AG09309 (cell line): ENCODE measurements around the gene CDC25C.

Source experiments
- DNase-seq: peaks from one replicate; pipeline ENCODE4 v3.0.0-alpha.2; 2010; ENCODE audit warnings: low read depth
- H3K4me3 ChIP-seq: 2 replicates; pipeline ENCODE4 v1.5.1; 2011; ENCODE audit warnings: mild to moderate bottlenecking, low read depth, low read length, moderate library complexity; ENCODE audit not compliant: control insufficient read depth
- TF ChIP-seq, protein P1 (sequence below): IDR thresholded peaks from 2 replicates; pipeline ENCODE4 v1.5.1; 2011; ENCODE audit warnings: mild to moderate bottlenecking, low read depth, low read length, inconsistent platforms; ENCODE audit not compliant: insufficient read depth, control insufficient read depth; ENCODE audit errors: missing control alignments

The CDC25C gene

DNA sequence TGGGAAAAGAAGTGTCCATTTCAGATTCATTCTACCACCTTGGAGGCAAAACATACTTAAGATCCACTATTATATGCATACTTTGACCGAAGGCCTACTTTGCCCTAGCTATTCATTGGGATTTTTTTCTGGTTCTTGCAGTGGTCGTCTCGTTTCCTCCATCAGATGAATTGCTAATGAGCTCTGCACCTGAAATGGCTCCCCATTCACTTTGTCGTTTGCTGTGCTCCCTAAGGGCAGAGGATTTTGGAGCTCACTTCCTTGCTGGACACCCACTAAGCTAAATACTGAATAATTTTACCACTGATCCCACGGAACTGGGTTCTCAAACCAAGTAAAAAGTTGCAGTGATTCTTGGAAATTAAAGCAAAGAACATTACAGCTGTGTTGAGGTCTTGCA is 22.8 kb upstream of the CDC25C start:
- TF ChIP-seq, protein P1, sequence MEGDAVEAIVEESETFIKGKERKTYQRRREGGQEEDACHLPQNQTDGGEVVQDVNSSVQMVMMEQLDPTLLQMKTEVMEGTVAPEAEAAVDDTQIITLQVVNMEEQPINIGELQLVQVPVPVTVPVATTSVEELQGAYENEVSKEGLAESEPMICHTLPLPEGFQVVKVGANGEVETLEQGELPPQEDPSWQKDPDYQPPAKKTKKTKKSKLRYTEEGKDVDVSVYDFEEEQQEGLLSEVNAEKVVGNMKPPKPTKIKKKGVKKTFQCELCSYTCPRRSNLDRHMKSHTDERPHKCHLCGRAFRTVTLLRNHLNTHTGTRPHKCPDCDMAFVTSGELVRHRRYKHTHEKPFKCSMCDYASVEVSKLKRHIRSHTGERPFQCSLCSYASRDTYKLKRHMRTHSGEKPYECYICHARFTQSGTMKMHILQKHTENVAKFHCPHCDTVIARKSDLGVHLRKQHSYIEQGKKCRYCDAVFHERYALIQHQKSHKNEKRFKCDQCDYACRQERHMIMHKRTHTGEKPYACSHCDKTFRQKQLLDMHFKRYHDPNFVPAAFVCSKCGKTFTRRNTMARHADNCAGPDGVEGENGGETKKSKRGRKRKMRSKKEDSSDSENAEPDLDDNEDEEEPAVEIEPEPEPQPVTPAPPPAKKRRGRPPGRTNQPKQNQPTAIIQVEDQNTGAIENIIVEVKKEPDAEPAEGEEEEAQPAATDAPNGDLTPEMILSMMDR, result no peak
- H3K4me3 ChIP-seq, result peak overlapping the region; percentile 65
- DNase-seq, result no peak

DNA sequence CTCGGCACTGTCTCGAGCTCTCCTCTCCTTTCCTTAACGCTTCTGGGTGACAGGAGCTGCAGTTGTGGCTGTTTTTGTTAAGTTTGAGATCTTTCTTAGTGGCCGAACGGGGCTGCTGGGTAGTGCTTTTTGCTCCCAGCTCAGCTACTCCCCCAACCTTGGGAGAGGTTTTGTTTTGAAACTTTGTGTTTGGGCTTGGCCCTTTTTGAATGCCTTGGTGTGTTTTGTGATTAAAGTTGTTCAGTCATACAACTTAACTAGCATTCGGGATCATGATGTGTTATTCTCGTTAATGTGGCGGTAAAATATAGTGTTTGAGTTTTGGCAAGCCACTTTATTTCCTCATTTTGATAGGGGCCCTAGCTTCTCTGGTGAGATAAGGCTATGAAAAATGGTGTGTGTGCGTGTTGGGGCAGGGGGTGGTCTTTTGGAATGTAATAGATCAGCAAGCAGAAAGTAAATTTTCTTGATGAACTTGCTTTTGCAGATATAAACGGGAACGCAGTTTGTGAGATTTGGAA is 22.0 kb upstream of the CDC25C start:
- TF ChIP-seq, protein P1, result no peak
- DNase-seq, result no peak
- peak overlapping the region; percentile 65 for H3K4me3 ChIP-seq

DNA sequence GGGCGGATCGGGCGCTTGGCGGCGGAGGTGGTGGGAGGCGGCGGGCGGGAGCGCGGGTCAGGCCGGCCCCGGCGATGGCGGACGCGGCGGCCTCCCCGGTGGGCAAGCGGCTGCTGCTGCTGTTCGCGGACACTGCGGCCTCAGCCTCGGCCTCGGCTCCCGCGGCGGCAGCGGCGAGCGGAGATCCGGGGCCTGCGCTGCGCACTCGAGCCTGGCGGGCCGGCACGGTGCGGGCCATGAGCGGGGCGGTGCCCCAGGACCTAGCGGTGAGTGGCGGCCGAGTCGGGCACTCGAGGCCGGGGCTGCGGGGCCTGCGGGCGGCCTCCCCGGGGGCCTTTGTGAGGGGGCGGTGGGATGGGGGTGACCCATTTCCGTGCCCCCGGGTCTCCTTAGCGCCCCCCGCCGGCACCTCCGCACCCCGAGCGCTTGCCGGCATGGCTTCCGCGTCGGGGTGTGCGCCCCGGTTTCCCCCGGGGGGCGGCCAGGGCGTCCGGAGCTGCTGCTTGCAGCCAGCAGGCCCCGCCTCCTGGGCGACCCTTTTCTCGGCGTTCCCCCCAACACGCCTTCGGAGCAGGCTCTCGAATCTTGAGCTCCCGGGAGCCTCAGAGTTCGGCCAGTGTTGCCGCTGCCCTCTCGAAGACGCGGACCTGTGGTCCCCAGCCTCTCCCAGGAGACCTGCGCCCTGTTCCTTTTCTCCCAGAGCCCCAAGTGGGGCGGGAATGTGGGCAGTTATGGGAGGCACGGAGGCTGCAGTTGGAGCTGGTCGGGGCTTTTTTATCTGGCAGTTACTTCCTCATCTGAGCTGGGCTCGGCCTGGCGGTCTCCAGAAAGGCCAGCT is 21.3 kb upstream of the CDC25C start:
- TF ChIP-seq, protein P1, result peak; percentile 21
- peak overlapping the region; percentile 65 for H3K4me3 ChIP-seq
- no peak for DNase-seq

DNA sequence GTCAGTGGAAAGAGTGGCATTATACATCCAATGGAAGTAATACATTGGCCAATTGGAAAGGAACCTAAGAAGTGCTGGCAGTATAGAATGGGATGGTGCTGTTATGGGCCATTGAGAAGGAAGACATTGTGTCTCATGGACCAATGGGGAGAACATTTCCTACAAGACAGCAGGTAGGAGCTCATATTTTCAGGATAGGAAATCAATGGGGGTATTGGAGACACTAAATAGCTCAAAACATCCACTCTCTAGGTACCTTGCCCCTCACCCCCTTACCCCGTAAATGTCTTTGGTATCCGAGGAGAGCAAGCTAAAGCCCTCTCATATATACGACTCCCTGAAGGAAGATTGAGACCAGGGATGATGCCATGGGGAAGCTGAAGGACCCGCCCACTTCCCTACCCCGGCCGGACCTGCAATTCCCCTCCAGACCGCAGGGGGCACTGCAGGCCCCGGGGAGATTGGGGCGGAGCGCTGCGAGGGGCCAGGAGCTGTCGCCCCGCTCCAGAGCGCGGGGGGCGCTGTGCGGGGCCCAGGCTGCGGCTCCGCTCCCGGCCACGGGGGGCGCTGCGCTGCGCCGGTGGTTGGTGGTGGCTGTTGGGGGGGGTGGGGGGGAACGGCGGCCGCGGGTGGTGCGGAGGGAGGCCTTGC is 20.6 kb upstream of the CDC25C start, which contains the start of gene KDM3B:
Gene KDM3B, plus strand, starts transcription at position 615 of the 651 bp plus-strand sequence. CDS start 111 bp downstream, outside the sequence.
- no peak for DNase-seq
- TF ChIP-seq, protein P1, result peak; percentile 96
- H3K4me3 ChIP-seq, result peak within 1 kb of the TSS; percentile 65

DNA sequence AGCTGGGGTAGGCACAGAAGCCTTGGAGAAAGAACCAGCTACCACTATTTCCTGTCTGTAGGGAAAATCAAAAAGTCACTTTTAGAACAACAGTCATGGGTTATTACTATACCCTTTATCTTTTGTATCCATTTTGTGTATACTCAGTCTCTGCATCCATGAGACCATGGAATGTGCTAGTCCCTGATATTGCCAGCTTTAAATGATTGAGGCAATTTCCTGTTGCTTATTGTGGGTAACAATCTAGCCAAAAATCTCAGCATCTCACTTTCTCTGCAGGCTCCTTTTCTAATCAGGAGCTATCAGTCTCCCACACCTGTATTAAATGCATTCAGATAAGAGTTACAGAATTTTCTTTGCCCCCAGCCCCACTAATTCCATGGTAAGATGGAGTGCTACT is 19.9 kb upstream of the CDC25C start:
- DNase-seq, result no peak
- TF ChIP-seq, protein P1, result no peak

DNA sequence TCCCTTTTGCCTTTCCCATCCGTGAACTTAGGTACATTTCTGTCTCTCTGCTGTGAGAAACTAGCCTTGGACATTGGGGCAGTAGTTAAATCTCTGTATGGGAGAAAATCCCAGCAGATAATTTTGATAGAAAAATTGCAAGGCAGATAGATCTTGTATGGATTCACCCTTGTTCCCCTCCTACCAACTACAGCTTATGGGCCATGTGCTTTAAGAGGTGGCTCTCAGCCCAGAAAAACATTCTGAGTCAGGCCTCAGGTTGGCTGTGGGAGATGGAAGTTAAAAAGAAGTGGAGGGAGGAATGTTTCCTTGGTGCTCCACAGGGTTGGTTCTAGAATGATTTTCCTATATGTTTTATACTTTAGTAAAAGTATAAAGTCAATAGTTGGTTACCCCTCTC is 19.5 kb upstream of the CDC25C start:
- TF ChIP-seq, protein P1, result no peak
- H3K4me3 ChIP-seq, result no peak overlapping the region
- DNase-seq, result no peak

More for the DNA sequence above, 19.9 kb upstream of the CDC25C start:
- no peak overlapping the region for H3K4me3 ChIP-seq
